NCI-H128 (cell line): Measurements from ENCODE around the gene FAM20C.

Experiments
- DNase-seq: peaks from one replicate; lab custom pipeline; 2025; ENCODE audit not compliant: unreplicated experiment; lab: John Stamatoyannopoulos, UW

FAM20C gene

DNA sequence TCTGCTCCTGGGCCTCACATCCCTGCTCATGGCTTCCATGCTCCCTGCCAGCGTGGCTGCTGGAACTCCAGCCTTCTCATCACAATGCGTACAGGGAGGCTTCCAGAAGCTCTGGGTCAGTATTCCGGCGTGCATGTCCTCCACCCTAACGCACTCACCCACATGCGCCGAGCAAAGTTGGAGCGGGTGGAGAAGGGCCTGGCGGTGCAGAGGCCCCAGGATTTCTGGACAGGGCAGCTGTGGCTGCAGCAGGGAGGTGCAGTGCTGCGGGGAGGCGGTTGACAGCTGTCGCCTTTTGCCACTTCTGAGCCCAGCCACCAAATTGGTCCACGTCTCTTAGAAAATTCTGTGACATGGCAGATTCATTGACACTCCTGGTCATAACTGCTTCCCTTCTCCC is 33.6 kb upstream of the FAM20C start:
- DNase-seq = no peak

DNA sequence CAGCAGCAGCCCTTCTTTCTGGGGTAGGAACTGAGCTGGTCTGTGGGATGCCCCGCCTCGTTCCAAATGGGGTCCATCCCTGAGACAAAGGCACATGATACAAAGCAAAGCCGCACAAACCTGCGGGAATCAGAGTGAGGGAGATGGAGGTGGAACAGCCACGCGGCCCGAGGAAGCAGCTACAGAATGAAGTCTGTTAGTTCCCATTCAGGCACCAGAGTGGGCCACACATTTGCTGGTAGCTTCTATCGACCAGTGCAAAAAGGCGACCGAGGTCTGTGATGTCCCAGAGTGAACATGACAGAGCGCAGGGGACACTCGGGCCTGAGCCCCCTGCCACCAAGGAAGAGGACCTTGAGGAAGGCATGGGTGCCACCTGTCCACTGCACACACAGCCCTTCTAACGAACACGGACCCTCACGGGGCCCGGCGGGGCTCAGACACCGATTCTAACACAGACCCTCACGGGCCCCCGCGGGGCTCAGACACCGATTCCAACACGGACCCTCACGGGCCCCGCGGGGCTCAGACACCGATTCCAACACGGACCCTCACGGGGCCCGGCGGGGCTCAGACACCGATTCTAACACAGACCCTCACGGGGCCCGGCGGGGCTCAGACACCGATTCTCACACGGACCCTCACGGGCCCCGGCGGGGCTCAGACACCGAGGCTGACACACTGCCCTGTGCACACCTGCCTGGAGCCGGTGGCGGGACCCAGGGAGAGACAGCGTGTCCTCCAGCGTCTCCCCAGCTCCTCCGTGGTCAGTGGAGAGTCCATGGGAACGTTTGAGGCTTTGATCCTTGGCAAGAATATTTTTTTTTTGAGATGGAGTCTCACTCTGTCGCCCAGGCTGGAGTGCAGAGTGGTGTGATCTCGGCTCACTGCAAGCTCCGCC is 32.8 kb upstream of the FAM20C start:
- no peak for DNase-seq

DNA sequence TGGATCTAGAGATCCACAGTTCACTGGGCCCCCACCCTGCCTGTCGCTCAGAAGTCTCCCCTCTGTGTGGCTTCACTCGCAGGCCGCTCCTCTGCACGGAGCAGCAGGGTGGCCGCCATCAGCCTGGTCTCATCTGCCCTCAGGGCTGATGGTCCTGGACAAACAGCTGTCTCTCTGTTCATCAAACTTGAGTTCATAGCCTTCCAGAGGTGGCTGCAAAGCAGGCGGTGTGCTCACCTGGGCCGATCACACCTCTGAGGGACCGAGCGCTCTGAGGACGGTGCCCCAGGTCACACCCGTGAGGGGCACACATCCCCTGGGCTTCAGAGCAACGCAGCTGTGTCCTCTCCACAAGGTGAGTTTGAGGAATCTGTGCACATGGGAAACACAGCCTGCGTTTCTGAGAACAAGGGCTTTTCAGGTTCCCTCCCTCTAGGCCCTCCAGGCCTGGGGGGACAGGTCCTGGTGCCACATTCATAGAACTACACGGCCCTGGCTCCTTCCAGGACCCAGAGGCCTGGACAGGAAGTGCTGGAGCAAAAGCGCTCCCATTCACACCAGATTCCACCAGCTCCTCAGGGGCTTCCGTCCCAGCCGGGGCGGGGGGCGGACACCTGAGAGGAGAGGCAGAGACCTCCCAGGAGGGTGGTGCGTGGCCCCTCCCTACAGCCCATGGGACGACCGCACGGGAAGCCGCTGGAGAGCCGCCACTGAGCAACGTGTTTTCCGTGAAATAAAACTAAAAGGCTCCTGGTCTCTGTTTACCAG is 31.2 kb upstream of the FAM20C start:
- no peak for DNase-seq

DNA sequence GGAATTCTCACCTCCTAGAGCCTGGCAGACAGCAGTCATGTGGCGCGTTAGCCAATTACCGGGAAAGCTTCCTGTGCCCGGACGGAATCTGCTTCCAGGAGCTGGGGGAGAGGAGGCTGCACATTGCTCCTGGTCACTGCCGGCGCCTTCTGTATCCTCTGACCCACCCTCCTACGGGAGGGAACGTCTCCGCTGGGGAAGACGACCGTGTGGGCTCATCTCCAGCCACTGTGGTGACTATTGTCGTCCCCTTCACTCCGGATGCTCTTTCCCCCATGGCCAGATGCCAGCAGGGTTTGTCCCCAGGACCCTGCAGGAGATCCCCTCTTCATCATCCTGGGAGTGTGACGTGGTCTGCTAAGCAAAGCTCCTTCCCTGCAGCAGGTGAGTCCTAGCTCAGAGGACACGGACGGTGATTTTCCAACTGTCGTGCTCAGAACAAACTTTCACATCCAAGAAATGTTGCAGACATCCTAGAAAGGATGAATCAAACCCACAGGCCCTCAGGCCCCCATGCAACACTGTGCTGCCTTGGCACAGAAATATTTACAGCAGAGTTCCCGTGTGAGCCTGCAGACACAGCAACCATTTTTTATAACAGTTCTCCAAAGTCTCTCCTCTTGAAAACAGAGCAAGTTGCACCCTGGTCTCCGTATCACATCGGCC is 29.6 kb upstream of the FAM20C start:
- no peak for DNase-seq

- DNase-seq = no peak
Measured at GRCh38 chr7:163298-163695, 29.1 kb upstream of the FAM20C start.

DNA sequence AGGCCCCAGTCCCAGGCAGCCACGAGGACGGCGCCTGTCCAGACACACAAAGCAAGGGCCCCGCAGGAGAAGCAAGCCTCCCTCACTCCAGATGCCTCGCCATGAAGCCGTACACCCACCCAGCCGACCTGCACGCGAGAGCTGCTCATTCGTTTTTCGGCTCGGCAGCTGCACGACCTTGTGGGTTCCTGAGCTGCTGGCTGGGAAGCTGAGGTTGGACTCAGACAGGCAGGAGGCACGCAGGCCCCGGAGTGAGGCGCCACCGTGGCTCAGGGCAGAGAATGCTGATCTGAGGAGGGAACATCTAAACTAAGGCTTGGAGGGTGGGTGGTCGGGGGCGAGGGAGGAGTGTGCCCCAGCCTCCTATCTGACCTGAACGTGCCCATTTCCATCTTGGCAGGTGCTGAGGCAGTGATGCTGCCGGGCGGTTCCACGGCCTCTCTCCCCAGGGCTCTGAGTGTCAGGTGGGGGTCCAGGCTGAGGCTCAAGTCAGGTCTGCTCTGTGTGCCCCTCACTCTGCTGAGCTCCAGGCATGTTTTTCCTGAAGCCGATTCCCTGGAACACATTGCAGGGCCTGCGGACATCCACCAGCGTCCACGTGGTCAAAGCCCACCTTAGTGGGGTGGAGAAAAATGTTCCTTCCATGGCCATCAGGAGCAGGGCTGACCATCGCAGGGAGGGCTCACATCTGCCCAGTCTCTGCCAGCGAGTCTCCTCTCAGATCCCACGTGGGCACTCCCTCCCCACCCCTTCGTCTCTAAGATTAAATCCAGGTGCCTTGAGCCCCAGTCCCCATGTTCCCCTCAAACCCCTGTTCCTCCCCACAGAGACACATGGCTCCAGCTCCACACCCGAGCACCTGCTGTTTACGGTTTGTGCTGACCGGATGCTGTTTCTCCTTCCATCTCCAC is 28.1 kb upstream of the FAM20C start:
- DNase-seq = no peak

DNA sequence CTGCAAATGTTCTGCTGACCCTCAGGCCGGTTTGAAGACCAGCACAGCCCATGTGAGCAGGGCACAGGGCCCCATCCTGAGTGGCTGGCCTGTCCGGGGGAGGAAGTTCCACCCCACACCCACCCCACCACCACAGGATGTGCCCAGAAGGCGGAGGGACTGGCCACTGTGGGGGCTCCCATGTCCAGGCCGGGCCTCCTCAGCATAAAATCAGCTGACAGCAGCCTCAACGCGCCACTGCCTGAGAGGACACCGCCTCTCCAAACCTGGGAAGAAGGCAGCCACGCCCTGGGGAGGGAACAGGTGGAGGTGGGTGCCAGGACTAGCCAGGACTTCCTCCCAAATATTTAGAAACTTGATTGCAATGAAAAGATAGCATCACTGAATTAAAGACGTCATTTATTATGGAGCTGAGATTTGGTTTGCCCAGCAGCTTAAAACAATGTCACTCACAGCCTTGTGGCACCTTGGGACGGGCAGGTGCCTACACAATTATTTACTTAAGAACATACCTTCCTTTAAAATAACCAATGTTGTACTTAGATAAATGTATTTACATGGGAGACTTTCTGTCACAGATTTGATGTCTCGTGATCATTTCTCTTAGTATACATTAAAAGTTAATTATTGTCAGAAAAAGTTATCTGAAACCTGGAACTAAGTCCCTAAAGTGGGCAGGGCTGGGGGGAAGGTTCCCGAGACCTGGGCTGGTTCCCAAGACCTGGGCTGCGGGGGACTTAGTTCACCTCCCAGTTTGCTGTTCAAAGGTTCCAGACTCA is 27.3 kb upstream of the FAM20C start:
- no peak for DNase-seq

- DNase-seq = no peak
Measured at GRCh38 chr7:165661-166337, 26.6 kb upstream of the FAM20C start.

- DNase-seq = no peak
Measured at GRCh38 chr7:166338-167060, 25.9 kb upstream of the FAM20C start.

- no peak for DNase-seq
Measured at GRCh38 chr7:167090-167855, 25.1 kb upstream of the FAM20C start.

DNA sequence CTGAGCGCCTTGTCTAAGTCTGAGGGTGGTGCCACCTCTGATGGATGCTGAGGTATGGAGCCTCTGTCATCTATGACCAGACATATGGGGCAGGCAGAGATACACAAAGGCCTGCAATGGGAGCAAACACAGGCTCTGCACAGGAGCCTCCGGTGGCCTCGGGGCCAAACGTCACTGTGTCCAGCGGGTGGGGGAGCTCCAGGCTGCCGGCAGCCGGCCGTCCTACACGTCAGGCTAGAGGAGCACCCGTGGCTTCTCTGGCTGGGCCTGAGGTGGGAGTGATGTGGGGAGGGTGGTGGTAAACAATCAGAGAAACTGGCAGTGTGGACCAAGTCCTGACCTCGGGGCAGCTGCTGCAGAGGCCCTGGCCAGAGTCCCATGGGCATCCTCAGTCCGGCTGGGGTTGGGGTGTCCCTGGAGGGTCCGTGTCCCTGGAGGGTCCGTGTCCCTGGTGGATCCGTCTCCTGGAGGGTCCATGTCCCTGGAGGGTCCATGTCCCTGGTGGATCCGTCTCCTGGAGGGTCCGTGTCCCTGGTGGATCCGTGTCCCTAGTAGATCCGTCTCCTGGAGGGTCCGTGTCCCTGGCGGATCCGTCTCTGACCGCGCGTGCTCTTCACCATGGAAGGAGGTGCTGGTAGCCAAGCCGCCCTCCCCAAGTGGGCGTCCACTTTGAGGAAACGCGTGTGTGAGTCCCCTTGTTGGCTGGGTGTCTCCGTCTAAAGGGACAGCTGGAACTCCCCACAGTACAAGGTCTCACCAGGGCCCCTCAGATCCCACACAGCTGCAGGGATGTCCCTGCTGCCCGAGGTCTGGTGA is 24.2 kb upstream of the FAM20C start:
- DNase-seq = no peak

DNA sequence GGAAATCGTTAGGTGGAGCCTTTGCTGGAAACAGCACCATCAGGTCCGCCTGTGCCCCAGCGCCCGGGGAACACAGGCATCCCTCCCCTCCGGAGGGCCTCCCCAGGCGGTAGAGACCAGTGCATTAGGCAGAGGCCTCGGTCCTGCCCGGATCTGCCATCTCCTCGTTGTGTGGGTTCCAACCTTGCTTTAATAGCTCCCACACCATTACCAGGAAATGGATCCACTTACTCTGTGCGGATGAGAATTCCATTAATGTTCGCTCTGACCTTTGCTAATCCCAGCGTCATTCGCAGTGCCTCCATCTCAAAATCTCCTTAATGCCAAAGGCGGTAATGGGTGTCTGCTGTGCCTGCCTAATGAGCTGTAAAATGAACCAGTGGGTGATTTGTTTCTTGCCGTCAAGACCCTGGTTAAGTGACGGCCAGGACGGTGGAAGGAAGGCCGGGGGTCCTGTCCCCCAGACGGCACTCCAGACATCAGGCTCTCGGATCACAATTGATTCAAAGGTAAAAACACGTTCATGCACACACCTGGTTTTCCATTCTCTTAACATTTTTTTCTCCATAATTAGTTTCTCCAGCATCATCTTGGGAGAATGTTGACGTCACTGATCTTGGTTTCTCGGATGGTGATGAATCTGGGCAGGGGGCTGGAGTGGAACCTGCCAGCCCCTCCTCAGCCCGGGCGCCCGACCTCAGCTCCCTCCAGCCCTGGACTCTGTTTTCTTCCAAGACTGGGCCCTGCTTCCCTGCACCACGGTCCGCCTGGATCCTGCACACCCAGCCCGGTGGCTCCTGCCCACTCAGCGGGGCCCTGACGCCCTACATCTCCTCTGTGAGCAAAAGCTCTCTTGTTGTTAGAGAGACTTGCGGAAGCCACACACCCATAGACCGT is 22.8 kb upstream of the FAM20C start:
- no peak for DNase-seq

GRCh38 chr7:170551-171363 is 21.6 kb upstream of the FAM20C start:
- DNase-seq = no peak

- no peak for DNase-seq
Measured at GRCh38 chr7:171364-171904, 20.9 kb upstream of the FAM20C start.

GRCh38 chr7:171912-172515 is 20.4 kb upstream of the FAM20C start:
- no peak for DNase-seq
